Keratinocyte (primary cell): ENCODE results near the gene NQO2. TPM values are rescaled to one million over a fixed set of nuclear protein-coding genes. Genes with fewer than 3 reads are reported as not detected.
A peak's percentile ranks its signal among the peaks of the same experiment; 100 is the strongest.

Experiments used
- DNase-seq: peaks from one replicate; pipeline ENCODE4 v3.0.0-alpha.2; 2011; ENCODE audit warnings: low read depth, missing footprints, low spot score
- FAIRE-seq: peaks from 2 replicates; lab custom pipeline; 2011; peaks lifted over from hg19 to GRCh38; lab: Jason Lieb, UNC
- H2AFZ ChIP-seq: 2 replicates; pipeline ENCODE4 v1.6.0; 2012; ENCODE audit warnings: low read length, control low read depth, inconsistent platforms; ENCODE audit not compliant: control insufficient read depth
- H3K27ac ChIP-seq: 2 replicates; pipeline ENCODE4 v1.5.1; 2011; ENCODE audit warnings: low read length; ENCODE audit not compliant: control insufficient read depth, insufficient read depth
- H3K27me3 ChIP-seq: 3 replicates; pipeline ENCODE4 v1.6.0; 2011; ENCODE audit warnings: low read length; ENCODE audit not compliant: control insufficient read depth, insufficient read depth; ENCODE audit errors: extremely low read depth
- H3K36me3 ChIP-seq, 2 experiments: 2 replicates in 1 of 2; 3 replicates in 1 of 2; pipeline ENCODE4 v1.5.1; 2011; ENCODE audit warnings: low read length in 2 of 2, mild to moderate bottlenecking in 1 of 2; ENCODE audit not compliant: control insufficient read depth in 2 of 2, insufficient read depth in 2 of 2; ENCODE audit errors: extremely low read depth in 1 of 2
- H3K4me1 ChIP-seq: 3 replicates; pipeline ENCODE4 v1.5.1; 2011; ENCODE audit warnings: low read length; ENCODE audit not compliant: control insufficient read depth, insufficient read depth; ENCODE audit errors: extremely low read depth
- H3K4me2 ChIP-seq: 3 replicates; pipeline ENCODE4 v1.6.0; 2011; ENCODE audit warnings: low read depth, low read length; ENCODE audit not compliant: control insufficient read depth, insufficient read depth; ENCODE audit errors: extremely low read depth
- H3K4me3 ChIP-seq, 3 experiments: fragments of 200-600 bp in 1 of 3; sonication (generic) in 1 of 3; 2 replicates in 2 of 3; 3 replicates in 1 of 3; pipeline ENCODE4 v1.5.1; 2011 to 2016; ENCODE audit warnings: low read length in 3 of 3, mild to moderate bottlenecking in 3 of 3, control low read depth in 2 of 3, inconsistent platforms in 1 of 3, low read depth in 1 of 3, mixed read lengths in 1 of 3, mixed run types in 1 of 3, moderate library complexity in 1 of 3; ENCODE audit not compliant: control insufficient read depth in 2 of 3, insufficient read depth in 2 of 3; ENCODE audit errors: extremely low read depth in 1 of 3
- H3K79me2 ChIP-seq: 2 replicates; pipeline ENCODE4 v1.6.0; 2012; ENCODE audit warnings: low read length; ENCODE audit not compliant: control insufficient read depth, insufficient read depth
- H3K9ac ChIP-seq: 3 replicates; pipeline ENCODE4 v1.6.0; 2011; ENCODE audit warnings: low read length; ENCODE audit not compliant: control insufficient read depth, insufficient read depth; ENCODE audit errors: extremely low read depth
- H3K9me1 ChIP-seq: 3 replicates; pipeline ENCODE4 v1.6.0; 2011; ENCODE audit warnings: low read length; ENCODE audit not compliant: control insufficient read depth, insufficient read depth; ENCODE audit errors: extremely low read depth
- H3K9me3 ChIP-seq: 2 replicates; pipeline ENCODE4 v1.5.1; 2012; ENCODE audit warnings: low read depth, low read length; ENCODE audit not compliant: control insufficient read depth
- H4K20me1 ChIP-seq: 3 replicates; pipeline ENCODE4 v1.6.0; 2011; ENCODE audit warnings: low read length; ENCODE audit not compliant: control insufficient read depth, insufficient read depth; ENCODE audit errors: extremely low read depth
- EZH2 ChIP-seq: IDR thresholded peaks from one replicate; pipeline ENCODE4 v1.6.1; 2012; ENCODE audit warnings: inconsistent platforms, mild to moderate bottlenecking, low read length, moderate library complexity
- dilution Hi-C: fragments of 300-500 bp; cut with MboI; formaldehyde crosslinking; loops from one replicate; pipeline ENCODE4 v1.7.0; 2020; ENCODE audit warnings: low sequenced_read_pairs; ENCODE audit not compliant: extremely low pct_ligation_motif_present
- polyA plus RNA-seq, 5 experiments: library from polyadenylated mRNA; depleted of rRNA in 3 of 5; stranded (reverse) in 3 of 5; stranded (forward) in 1 of 5; unstranded in 1 of 5; fragments of >200 nt; gene quantifications; 1 replicate in 1 of 5; 2 replicates in 3 of 5; 3 replicates in 1 of 5; pipeline versions ENCODE4 v1.2.1 to v1.2.3, GENCODE V29; 2011 to 2012; ENCODE audit warnings: missing spikeins in 2 of 5, low read depth in 1 of 5, low replicate concordance in 1 of 5
- TF ChIP-seq, protein P1 (sequence below), 3 experiments: IDR thresholded peaks in 1 of 3; conservative IDR thresholded peaks in 1 of 3; optimal IDR thresholded peaks in 1 of 3; 2 replicates in 2 of 3; 3 replicates in 1 of 3; pipeline versions ENCODE3 to v1.5.1; 2011; ENCODE audit warnings: low read length in 3 of 3, mild to moderate bottlenecking in 3 of 3, moderate library complexity in 2 of 3, control low read depth in 1 of 3, inconsistent platforms in 1 of 3; ENCODE audit not compliant: insufficient read depth in 2 of 3; ENCODE audit errors: extremely low read depth in 1 of 3

The NQO2 gene
- polyA plus RNA-seq, 1 donor (not counting 4 experiments of a cell fraction or from before 2014, with no cell fraction given) = 22.9 TPM

DNA sequence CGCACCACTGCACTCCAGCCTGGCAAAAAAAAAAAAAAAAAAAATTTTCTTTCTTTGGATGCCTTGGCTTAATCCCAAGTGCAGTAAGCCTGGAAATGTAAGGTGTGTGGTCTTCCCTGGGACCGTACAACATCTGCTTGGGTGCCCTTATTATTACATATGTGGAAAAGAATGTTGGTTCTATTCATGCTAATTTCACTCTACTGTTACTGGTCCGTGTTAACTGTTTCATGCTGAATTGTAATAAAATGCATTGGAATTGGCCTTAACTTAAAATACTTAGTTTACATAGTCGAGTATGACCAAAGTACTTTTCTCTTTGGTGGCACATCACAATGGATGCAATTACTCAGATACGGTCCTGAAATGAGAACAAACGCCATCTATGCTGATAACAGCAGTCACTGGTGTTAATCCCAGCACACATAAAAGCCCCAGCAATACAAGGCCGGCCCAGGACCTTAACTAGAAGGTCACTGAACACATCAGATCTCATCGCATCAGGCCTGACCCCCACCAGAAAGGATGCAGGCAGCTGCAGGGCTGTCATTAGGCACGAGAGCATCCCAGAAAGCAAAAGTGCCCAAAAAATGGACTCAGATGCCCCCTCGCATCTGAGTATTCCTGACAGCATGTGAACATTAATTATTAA is 29.5 kb upstream of the NQO2 start:
- no peaks in the 10 kb centered on the region for H3K4me1 ChIP-seq
- H3K27me3 ChIP-seq = no peaks in the 10 kb centered on the region
- peak overlapping the region; percentile 79 for H3K9ac ChIP-seq
- H3K4me3 ChIP-seq = peak overlapping the region in 2 of 3 experiments; percentile 61 to 74
- peak overlapping the region; percentile 77 for H3K4me2 ChIP-seq
- DNase-seq (no peak), FAIRE-seq (no peak)
- TF ChIP-seq EZH2 = no peak
- TF ChIP-seq, protein P1, sequence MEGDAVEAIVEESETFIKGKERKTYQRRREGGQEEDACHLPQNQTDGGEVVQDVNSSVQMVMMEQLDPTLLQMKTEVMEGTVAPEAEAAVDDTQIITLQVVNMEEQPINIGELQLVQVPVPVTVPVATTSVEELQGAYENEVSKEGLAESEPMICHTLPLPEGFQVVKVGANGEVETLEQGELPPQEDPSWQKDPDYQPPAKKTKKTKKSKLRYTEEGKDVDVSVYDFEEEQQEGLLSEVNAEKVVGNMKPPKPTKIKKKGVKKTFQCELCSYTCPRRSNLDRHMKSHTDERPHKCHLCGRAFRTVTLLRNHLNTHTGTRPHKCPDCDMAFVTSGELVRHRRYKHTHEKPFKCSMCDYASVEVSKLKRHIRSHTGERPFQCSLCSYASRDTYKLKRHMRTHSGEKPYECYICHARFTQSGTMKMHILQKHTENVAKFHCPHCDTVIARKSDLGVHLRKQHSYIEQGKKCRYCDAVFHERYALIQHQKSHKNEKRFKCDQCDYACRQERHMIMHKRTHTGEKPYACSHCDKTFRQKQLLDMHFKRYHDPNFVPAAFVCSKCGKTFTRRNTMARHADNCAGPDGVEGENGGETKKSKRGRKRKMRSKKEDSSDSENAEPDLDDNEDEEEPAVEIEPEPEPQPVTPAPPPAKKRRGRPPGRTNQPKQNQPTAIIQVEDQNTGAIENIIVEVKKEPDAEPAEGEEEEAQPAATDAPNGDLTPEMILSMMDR (optimal IDR thresholded peaks at IDR 0.05 in 1 of 3, IDR thresholded peaks at IDR 0.05 in 1 of 3, conservative IDR thresholded peaks at IDR 0.05 in 1 of 3; ENCODE audit: extremely low read depth in 1 of 3, insufficient read depth in 2 of 3, low read length in 3 of 3) = no peak
- H3K27ac ChIP-seq = no peak overlapping the region
- H4K20me1 ChIP-seq = no peaks in the 10 kb centered on the region
- H2AFZ ChIP-seq = no peak overlapping the region
- H3K36me3 ChIP-seq = peaks cover 0 to 2% of the 10 kb centered on the region in 2 experiments
- H3K79me2 ChIP-seq = no peaks in the 10 kb centered on the region
- dilution Hi-C loops = no loop called here
- H3K9me1 ChIP-seq = no peaks in the 10 kb centered on the region
- no peaks in the 10 kb centered on the region for H3K9me3 ChIP-seq

DNA sequence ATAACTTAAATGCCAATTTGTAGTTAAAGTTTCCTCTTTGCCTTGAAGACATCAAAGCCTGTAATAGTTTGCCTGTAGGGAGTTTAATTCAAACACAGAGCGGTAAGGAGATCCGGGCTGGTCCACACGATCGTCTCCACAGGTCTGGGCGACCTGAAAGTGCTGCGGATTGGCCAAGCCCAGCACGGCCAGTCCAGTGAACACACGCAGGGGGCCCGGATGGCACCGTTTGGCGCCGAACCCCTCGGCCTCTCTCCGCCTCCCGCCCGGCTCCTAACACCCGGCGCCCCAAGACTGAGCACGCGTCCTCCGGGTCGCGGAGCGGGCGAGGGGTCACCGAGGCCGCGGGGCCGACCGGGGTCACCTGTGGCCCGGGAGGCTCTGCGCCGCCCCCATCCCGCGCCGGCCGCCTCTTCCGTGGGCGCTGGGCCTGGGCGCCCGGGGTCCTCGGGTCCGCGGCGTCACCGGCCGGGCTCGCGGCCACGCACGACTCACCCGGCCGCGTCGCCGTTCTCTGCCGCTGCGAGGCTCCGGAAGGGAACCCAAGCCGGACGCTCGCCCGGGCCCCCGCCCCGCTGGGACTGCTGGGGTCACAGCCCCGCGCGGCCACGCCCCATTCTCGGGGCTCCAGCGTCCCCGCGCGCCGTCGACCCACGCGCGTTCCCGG is 28.8 kb upstream of the NQO2 start:
- Histone ChIP-seq H2AFZ (peak overlapping the region; percentile 92), H3K9me1 (no peaks in the 10 kb centered on the region), H3K9ac (peak overlapping the region; percentile 79), H3K79me2 (no peaks in the 10 kb centered on the region), H3K9me3 (no peaks in the 10 kb centered on the region), H3K36me3 (peaks cover 0 to 2% of the 10 kb centered on the region in 2 experiments), H3K4me3 (peak overlapping the region; percentile 61 to 78 (median 74)), H3K4me2 (peak overlapping the region; percentile 82), H3K27ac (peak overlapping the region; percentile 20), H3K27me3 (no peaks in the 10 kb centered on the region), H3K4me1 (no peaks in the 10 kb centered on the region), H4K20me1 (no peaks in the 10 kb centered on the region)
- TF ChIP-seq EZH2 = no peak
- TF ChIP-seq, protein P1 (optimal IDR thresholded peaks at IDR 0.05 in 1 of 3, IDR thresholded peaks at IDR 0.05 in 1 of 3, conservative IDR thresholded peaks at IDR 0.05 in 1 of 3; ENCODE audit: extremely low read depth in 1 of 3, insufficient read depth in 2 of 3, low read length in 3 of 3) = no peak
- DNase-seq = no peak
- FAIRE-seq = no peak
- dilution Hi-C loops = no loop called here
